ENCODE data around the gene VPS37D.

The VPS37D gene

DNA sequence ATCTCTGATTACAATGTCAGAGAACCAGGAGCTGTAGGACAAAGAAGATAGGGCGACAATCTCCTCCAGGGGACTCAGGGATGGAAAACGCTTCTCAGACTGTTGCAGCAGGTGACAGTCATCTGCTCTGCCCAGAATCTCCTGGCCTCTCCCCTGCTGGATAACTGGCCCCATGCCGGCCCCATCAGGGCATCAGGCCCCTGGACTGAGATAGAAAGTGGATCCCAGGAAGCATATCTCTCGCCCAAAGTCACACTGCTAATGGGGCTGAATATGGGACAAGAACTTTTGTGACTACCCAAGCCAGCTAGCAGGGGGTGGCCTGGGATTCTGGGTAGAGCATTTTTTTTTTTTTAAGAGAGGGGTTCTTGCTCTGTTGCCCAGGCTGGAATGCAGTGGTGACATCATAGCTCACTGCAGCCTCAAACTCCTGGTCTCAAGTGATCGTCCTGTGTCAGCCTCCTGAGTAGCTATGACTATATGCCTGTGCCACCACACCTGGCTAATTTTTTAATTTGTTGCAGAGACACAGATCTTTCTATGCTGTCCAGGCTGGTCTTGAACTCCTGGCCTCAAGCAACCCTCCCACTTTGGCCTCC, 22.8 kb upstream of the VPS37D start:
- POLR2A ChIA-PET: interaction anchor here (1.5 kb wide), 1 partner anchor 15 kb away, joined by 3 read pairs; no protein-coding TSS in a partner anchor
- no peak for TF ChIP-seq SUZ12 (IDR thresholded peaks at IDR 0.05)
- TF ChIP-seq SP1 (IDR thresholded peaks at IDR 0.05): no peak
- TF ChIP-seq, protein P1, sequence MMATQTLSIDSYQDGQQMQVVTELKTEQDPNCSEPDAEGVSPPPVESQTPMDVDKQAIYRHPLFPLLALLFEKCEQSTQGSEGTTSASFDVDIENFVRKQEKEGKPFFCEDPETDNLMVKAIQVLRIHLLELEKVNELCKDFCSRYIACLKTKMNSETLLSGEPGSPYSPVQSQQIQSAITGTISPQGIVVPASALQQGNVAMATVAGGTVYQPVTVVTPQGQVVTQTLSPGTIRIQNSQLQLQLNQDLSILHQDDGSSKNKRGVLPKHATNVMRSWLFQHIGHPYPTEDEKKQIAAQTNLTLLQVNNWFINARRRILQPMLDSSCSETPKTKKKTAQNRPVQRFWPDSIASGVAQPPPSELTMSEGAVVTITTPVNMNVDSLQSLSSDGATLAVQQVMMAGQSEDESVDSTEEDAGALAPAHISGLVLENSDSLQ (IDR thresholded peaks at IDR 0.05): no peak
- no peak for TF ChIP-seq BHLHE40 (IDR thresholded peaks at IDR 0.05; ENCODE audit: borderline replicate concordance)
- TF ChIP-seq NFRKB (IDR thresholded peaks at IDR 0.05): no peak
- TF ChIP-seq LEF1 (IDR thresholded peaks at IDR 0.05; ENCODE audit: borderline replicate concordance): no peak
- no peak for TF ChIP-seq HDGF (IDR thresholded peaks at IDR 0.05; ENCODE audit: borderline replicate concordance)
- no peak for TF ChIP-seq L3MBTL2 (conservative IDR thresholded peaks at IDR 0.05)
- TF ChIP-seq TARDBP (IDR thresholded peaks at IDR 0.05): no peak
- TF ChIP-seq ARNT (IDR thresholded peaks at IDR 0.05): no peak
- no peak for TF ChIP-seq CTBP1 (IDR thresholded peaks at IDR 0.05; ENCODE audit: borderline replicate concordance)
- no peak for TF ChIP-seq ZNF384 (IDR thresholded peaks at IDR 0.05)
- no peak for TF ChIP-seq ELF4 (IDR thresholded peaks at IDR 0.05)
- no peak for TF ChIP-seq FOXK2 (IDR thresholded peaks at IDR 0.05)
- TF ChIP-seq FOXM1 (IDR thresholded peaks at IDR 0.05; ENCODE audit: borderline replicate concordance): no peak
- no peak for TF ChIP-seq FOXA1 (IDR thresholded peaks at IDR 0.05)
- CTCF ChIA-PET: interaction anchor here (1.4 kb wide), 1 partner anchor 15 kb away, joined by 5 read pairs; no protein-coding TSS in a partner anchor
- DNase-seq (ENCODE audit: extremely low spot score): no peak

DNA sequence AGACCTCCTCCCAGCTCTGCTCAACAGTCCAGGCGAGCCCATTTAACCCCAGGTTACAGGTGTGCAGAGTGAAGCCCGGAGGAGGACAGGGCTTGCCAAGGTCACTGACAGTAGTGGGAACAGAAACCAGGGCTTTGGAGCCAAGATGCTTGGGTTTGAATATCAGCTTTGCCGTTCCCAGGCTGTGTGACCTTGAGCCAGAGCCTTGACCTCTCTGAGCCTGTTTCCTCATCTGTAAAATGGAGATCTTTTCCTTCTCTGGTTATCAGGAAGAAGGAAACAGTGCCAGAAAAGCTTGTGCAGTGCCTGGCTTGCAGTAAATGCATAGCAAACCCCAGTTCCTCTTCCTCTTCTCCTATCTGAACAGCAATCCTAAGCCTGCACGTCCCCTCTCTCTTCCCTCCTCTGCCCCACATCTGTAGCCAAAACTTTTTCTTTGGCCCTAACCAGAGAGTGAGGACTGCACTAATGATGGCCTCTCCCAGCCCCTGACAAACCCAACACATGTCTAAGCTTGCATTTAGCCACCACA, 21.9 kb upstream of the VPS37D start:
- POLR2A ChIA-PET: interaction anchor here (1.5 kb wide), 1 partner anchor 16 kb away, joined by 3 read pairs; no protein-coding TSS in a partner anchor
- CTCF ChIA-PET: no interaction called here
- no peak for DNase-seq (ENCODE audit: extremely low spot score)
- no peak for TF ChIP-seq NFRKB (IDR thresholded peaks at IDR 0.05)
- TF ChIP-seq, protein P1 (IDR thresholded peaks at IDR 0.05): no peak
- no peak for TF ChIP-seq FOXA1 (IDR thresholded peaks at IDR 0.05)
- TF ChIP-seq SUZ12 (IDR thresholded peaks at IDR 0.05): no peak
- no peak for TF ChIP-seq BHLHE40 (IDR thresholded peaks at IDR 0.05; ENCODE audit: borderline replicate concordance)
- no peak for TF ChIP-seq L3MBTL2 (conservative IDR thresholded peaks at IDR 0.05)
- no peak for TF ChIP-seq SP1 (IDR thresholded peaks at IDR 0.05)
- no peak for TF ChIP-seq ZNF384 (IDR thresholded peaks at IDR 0.05)
- no peak for TF ChIP-seq HDGF (IDR thresholded peaks at IDR 0.05; ENCODE audit: borderline replicate concordance)
- TF ChIP-seq TARDBP (IDR thresholded peaks at IDR 0.05): no peak
- no peak for TF ChIP-seq FOXK2 (IDR thresholded peaks at IDR 0.05)
- no peak for TF ChIP-seq ARNT (IDR thresholded peaks at IDR 0.05)
- TF ChIP-seq ELF4 (IDR thresholded peaks at IDR 0.05): no peak

DNA sequence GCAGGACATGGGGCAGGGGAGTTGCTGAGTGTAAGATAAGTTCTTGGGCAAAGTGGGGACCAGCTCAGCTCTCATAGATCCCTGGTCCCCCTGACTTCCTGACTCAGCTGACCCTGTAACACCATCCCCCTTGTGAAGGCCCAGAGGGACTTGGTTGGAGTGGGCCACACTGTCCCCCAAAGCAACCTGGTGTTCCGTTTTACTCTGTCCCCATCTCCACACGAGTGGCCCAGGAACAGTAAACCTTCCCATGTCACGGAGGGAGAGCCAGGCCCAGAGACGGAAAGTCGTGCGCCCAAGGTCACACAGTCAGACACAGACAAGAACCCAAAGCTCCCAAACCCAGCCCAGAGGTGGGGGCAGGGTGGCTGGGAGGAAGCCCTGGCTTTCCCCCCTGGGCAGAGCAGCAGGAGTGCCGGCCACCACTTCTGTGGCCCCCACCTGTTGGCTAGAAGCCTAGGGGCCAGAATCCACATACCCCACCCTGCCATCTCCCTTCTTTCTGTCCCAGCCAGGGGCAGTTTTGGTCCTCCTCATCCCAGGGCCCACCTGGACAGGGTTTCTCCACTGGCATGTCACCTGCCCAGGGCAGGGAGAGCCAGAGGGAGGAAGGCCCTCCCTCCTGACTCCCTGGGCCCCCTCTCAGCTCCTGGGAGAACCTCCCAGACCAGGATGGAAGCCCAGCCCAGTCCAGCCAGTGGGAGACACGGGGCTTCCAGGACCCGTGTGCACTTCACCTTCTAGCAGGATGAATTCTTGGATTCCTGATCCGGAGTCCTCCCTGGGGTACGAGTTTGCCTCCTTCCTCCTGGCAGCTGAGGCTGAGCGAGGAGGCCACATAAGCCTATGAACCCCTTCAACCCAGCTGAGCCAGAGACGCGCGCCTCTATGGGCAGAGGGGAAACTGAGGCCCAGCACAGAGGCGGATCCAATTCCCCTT, 20.6 kb upstream of the VPS37D start:
- TF ChIP-seq L3MBTL2 (conservative IDR thresholded peaks at IDR 0.05) (no peak), ZNF384 (IDR thresholded peaks at IDR 0.05) (no peak), LEF1 (IDR thresholded peaks at IDR 0.05; ENCODE audit: borderline replicate concordance) (no peak), ELF4 (IDR thresholded peaks at IDR 0.05) (no peak), FOXA1 (IDR thresholded peaks at IDR 0.05) (no peak), CTBP1 (IDR thresholded peaks at IDR 0.05; ENCODE audit: borderline replicate concordance) (no peak), FOXM1 (IDR thresholded peaks at IDR 0.05; ENCODE audit: borderline replicate concordance) (no peak), HDGF (IDR thresholded peaks at IDR 0.05; ENCODE audit: borderline replicate concordance) (no peak), SUZ12 (IDR thresholded peaks at IDR 0.05) (no peak), ARNT (IDR thresholded peaks at IDR 0.05) (no peak), NFRKB (IDR thresholded peaks at IDR 0.05) (no peak), BHLHE40 (IDR thresholded peaks at IDR 0.05; ENCODE audit: borderline replicate concordance) (no peak), SP1 (IDR thresholded peaks at IDR 0.05) (no peak), FOXK2 (IDR thresholded peaks at IDR 0.05) (no peak), TARDBP (IDR thresholded peaks at IDR 0.05) (no peak)
- TF ChIP-seq, protein P1 (IDR thresholded peaks at IDR 0.05): no peak
- DNase-seq (ENCODE audit: extremely low spot score): no peak
- POLR2A ChIA-PET: interaction anchor here (1.4 kb wide), 1 partner anchor 28 kb away, joined by 3 read pairs; no protein-coding TSS in a partner anchor
- CTCF ChIA-PET: no interaction called here

DNA sequence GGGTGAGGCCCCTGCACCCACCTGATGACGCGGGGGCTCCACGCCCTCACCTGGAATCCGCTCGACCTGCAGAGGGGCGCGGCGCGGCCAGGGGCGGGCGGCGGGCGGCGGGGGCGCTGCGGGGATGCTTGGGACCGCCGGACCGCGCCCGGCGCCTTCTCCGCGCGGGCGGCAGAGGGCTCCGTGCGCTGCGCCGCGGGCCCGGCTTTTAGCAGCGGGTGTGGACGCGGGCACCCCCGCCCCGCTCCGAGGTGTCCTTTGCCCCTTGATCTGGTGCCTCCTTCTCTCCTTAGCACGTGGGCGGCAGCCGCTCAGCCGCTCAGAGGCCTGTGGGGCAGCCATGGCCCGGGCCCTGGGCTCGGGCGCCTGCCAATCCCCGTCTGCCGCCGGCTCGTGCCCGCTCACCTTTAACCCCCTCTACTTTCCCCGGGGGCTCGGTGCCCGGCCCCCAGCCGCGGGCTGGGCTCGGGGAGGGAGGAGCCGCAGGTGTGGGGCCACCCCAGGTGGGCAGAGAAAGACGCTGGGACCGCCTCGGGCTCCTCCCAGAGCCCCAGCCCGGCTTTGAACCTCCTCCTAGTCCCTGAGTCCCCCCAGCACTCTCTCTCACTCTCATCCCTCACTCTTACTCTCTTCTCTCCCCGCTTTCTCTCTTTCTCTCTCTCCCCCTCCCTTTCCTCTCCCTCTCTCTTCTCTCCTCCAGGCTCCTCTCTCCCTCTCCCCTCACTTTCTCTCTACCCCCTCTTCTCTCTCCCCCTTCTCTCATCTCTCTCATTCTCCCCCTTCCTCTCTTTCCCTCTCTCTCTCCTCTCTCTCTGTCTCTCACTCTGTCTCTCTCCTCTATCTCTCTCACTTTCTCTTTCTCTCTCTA, 19.7 kb upstream of the VPS37D start:
- peak; percentile 66 for DNase-seq (ENCODE audit: extremely low spot score)

More for the DNA sequence above, 19.7 kb upstream of the VPS37D start:
- ChIA-PET CTCF (no interaction called here), POLR2A (no interaction called here)
- TF ChIP-seq BHLHE40 (IDR thresholded peaks at IDR 0.05; ENCODE audit: borderline replicate concordance) (no peak), CTBP1 (IDR thresholded peaks at IDR 0.05; ENCODE audit: borderline replicate concordance) (no peak), FOXA1 (IDR thresholded peaks at IDR 0.05) (no peak), SUZ12 (IDR thresholded peaks at IDR 0.05) (no peak), L3MBTL2 (conservative IDR thresholded peaks at IDR 0.05) (no peak), SP1 (IDR thresholded peaks at IDR 0.05) (no peak), HDGF (IDR thresholded peaks at IDR 0.05; ENCODE audit: borderline replicate concordance) (no peak), ELF4 (IDR thresholded peaks at IDR 0.05) (no peak), ZNF384 (IDR thresholded peaks at IDR 0.05) (no peak), FOXM1 (IDR thresholded peaks at IDR 0.05; ENCODE audit: borderline replicate concordance) (no peak), TARDBP (IDR thresholded peaks at IDR 0.05) (no peak), LEF1 (IDR thresholded peaks at IDR 0.05; ENCODE audit: borderline replicate concordance) (no peak), ARNT (IDR thresholded peaks at IDR 0.05) (no peak), FOXK2 (IDR thresholded peaks at IDR 0.05) (no peak), NFRKB (IDR thresholded peaks at IDR 0.05) (no peak)
- TF ChIP-seq, protein P1 (IDR thresholded peaks at IDR 0.05): no peak
